Smooth muscle cell (in vitro differentiated cells): ENCODE measurements around the gene CDC42BPG. TPM values are rescaled to one million over a fixed set of nuclear protein-coding genes. Genes with fewer than 3 reads are reported as not detected.

Experiments
- DNase-seq: peaks from one replicate; lab custom pipeline; 2025; ENCODE audit not compliant: unreplicated experiment; lab: John Stamatoyannopoulos, UW
- H2AFZ ChIP-seq: fragments of 200-600 bp; sonication (generic); 2 replicates; pipeline ENCODE4 v1.6.0; 2016; ENCODE audit warnings: antibody characterized with exemption, low read depth, mild to moderate bottlenecking
- H3F3A ChIP-seq: fragments of 200-600 bp; sonication (generic); 2 replicates; pipeline ENCODE4 v1.6.0; 2017; ENCODE audit warnings: antibody characterized with exemption, low read depth
- H3K27ac ChIP-seq: fragments of 200-600 bp; sonication (generic); 2 replicates; pipeline ENCODE4 v1.5.1; 2016; ENCODE audit warnings: low read depth, mild to moderate bottlenecking
- H3K27me3 ChIP-seq: fragments of 200-600 bp; sonication (generic); 2 replicates; pipeline ENCODE4 v1.6.1; 2016; ENCODE audit warnings: low read depth, mild to moderate bottlenecking
- H3K36me3 ChIP-seq: fragments of 200-600 bp; sonication (generic); 2 replicates; pipeline ENCODE4 v1.5.1; 2016; ENCODE audit warnings: low read depth
- H3K4me1 ChIP-seq: fragments of 200-600 bp; sonication (generic); 2 replicates; pipeline ENCODE4 v1.5.1; 2016; ENCODE audit warnings: low read depth
- H3K4me2 ChIP-seq: fragments of 200-600 bp; sonication (generic); 2 replicates; pipeline ENCODE4 v1.6.0; 2016; ENCODE audit warnings: mild to moderate bottlenecking
- H3K4me3 ChIP-seq: fragments of 200-600 bp; sonication (generic); 2 replicates; pipeline ENCODE4 v1.5.1; 2016; ENCODE audit warnings: mild to moderate bottlenecking
- H3K79me2 ChIP-seq: fragments of 200-600 bp; sonication (generic); 2 replicates; pipeline ENCODE4 v1.6.0; 2016; ENCODE audit warnings: low read depth, mild to moderate bottlenecking
- H3K9ac ChIP-seq: fragments of 200-600 bp; sonication (generic); 2 replicates; pipeline ENCODE4 v1.6.0; 2016; ENCODE audit warnings: low read depth
- H3K9me3 ChIP-seq: fragments of 200-600 bp; sonication (generic); replicated peaks from 2 replicates; pipeline ENCODE4 v1.5.1; 2016; ENCODE audit warnings: low read depth
- H4K20me1 ChIP-seq: fragments of 200-600 bp; sonication (generic); 2 replicates; pipeline ENCODE4 v1.6.0; 2016; ENCODE audit warnings: low read depth
- CTCF ChIP-seq: fragments of 200-600 bp; sonication (generic); IDR thresholded peaks from 2 replicates; pipeline ENCODE4 v1.5.1; 2017; ENCODE audit warnings: borderline replicate concordance, mild to moderate bottlenecking, antibody characterized with exemption; ENCODE audit not compliant: insufficient read depth, poor library complexity, severe bottlenecking
- WGBS: methylation state at CpG from one replicate; pipeline ENCODE4 v1.1.7; 2016; ENCODE audit warnings: low lambda C conversion rate; 5-methylcytosine and 5-hydroxymethylcytosine counted together
- polyA plus RNA-seq: library from polyadenylated mRNA; unstranded; fragments of >200 nt; fragmentation: Nextera tagmentation; extraction: Ambion mirVana; gene quantifications from 2 replicates; pipeline ENCODE4 v1.2.1, GENCODE V29; 2016
- total RNA-seq: library from RNA; depleted of rRNA; stranded (reverse); fragments of >200 nt; gene quantifications from 2 replicates; pipeline ENCODE4 v1.2.3, GENCODE V29; 2014

CDC42BPG gene
- total and polyA plus RNA-seq, 2 experiments from 2014 or later = 1.7 to 4.7 TPM

GRCh38 chr11:64869571-64870175 lies 25.2 kb upstream of the CDC42BPG start:
- Histone ChIP-seq H3K79me2 (peaks cover 80% of the 10 kb centered on the region), H3K27me3 (no peaks in the 10 kb centered on the region), H3K9ac (peak overlapping the region; percentile 74), H3K27ac (peak overlapping the region; percentile 88), H3K9me3 (no peaks in the 10 kb centered on the region), H3F3A (peaks cover 33% of the 10 kb centered on the region), H3K4me1 (peaks cover 26% of the 10 kb centered on the region), H3K4me3 (no peak overlapping the region), H4K20me1 (peaks cover 89% of the 10 kb centered on the region), H3K4me2 (peak overlapping the region; percentile 58), H3K36me3 (no peaks in the 10 kb centered on the region), H2AFZ (no peak overlapping the region)
- no peak for DNase-seq
- WGBS = 81% methylated on average over 9 of the region's 9 CpGs
- peak; percentile 22 for TF ChIP-seq CTCF

- TF ChIP-seq CTCF = no peak
- no peaks in the 10 kb centered on the region for H3K36me3 ChIP-seq
- peaks cover 32% of the 10 kb centered on the region for H3K4me1 ChIP-seq
- peak overlapping the region; percentile 74 for H3K9ac ChIP-seq
- H2AFZ ChIP-seq = no peak overlapping the region
- H3K27ac ChIP-seq = peak overlapping the region; percentile 88
- 42% methylated on average over 21 of the region's 21 CpGs for WGBS
- no peak for DNase-seq
- no peaks in the 10 kb centered on the region for H3K9me3 ChIP-seq
- peaks cover 35% of the 10 kb centered on the region for H3F3A ChIP-seq
- H3K4me3 ChIP-seq = no peak overlapping the region
- peak overlapping the region; percentile 58 for H3K4me2 ChIP-seq
- H3K79me2 ChIP-seq = peaks cover 76% of the 10 kb centered on the region
- peaks cover 90% of the 10 kb centered on the region for H4K20me1 ChIP-seq
- no peaks in the 10 kb centered on the region for H3K27me3 ChIP-seq
Observed at GRCh38 chr11:64868904-64869570, 24.6 kb upstream of the CDC42BPG start.

GRCh38 chr11:64867748-64868462 lies 23.5 kb upstream of the CDC42BPG start:
- no peak for TF ChIP-seq CTCF
- H4K20me1 ChIP-seq = peaks cover 95% of the 10 kb centered on the region
- no peaks in the 10 kb centered on the region for H3K36me3 ChIP-seq
- 81% methylated on average over 28 of the region's 28 CpGs for WGBS
- peak overlapping the region; percentile 88 for H3K27ac ChIP-seq
- H3K4me2 ChIP-seq = no peak overlapping the region
- no peaks in the 10 kb centered on the region for H3K27me3 ChIP-seq
- DNase-seq = no peak
- H3K4me3 ChIP-seq = no peak overlapping the region
- H3K9me3 ChIP-seq = no peaks in the 10 kb centered on the region
- peaks cover 78% of the 10 kb centered on the region for H3K79me2 ChIP-seq
- H3F3A ChIP-seq = peaks cover 34% of the 10 kb centered on the region
- H3K9ac ChIP-seq = no peak overlapping the region
- H2AFZ ChIP-seq = no peak overlapping the region
- peaks cover 43% of the 10 kb centered on the region for H3K4me1 ChIP-seq
